ENCODE measurements around the gene RDH12. TPM values are rescaled to one million over a fixed set of nuclear protein-coding genes. Genes with fewer than 3 reads are reported as not detected.

Gene RDH12
- total RNA-seq, 1 experiment from 2014 or later, result not detected

- H3K4me3 Mint-ChIP-seq (ENCODE audit: unreplicated experiment), result peak within 1 kb of the TSS; percentile 91
- no peaks in the 10 kb centered on the region for H3K27me3 ChIP-seq (replicated peaks; ENCODE audit: control insufficient read depth, insufficient read depth, low read length)
- H3K27me3 Mint-ChIP-seq (ENCODE audit: insufficient read depth, unreplicated experiment), result no peaks in the 10 kb centered on the region
- H3K4me3 ChIP-seq (ENCODE audit: low read depth, low read length), result peak within 1 kb of the TSS; percentile 96
- no peaks in the 10 kb centered on the region; the same call in 1 of the 2 replicates for H3K4me1 ChIP-seq
- DNase-seq, result peak; percentile 82 to 88
- H3K9me3 ChIP-seq, result no peaks in the 10 kb centered on the region
- TF ChIP-seq CTCF (IDR thresholded peaks at IDR 0.05; ENCODE audit: insufficient read depth in 1 of 2, low read depth in 1 of 2, low read length in 1 of 2, severe bottlenecking in 1 of 2, unreplicated experiment in 1 of 2), result peak in 1 of 2 experiments; percentile 40
- peaks cover 15% of the 10 kb centered on the region for H3K4me1 Mint-ChIP-seq (ENCODE audit: low read depth, unreplicated experiment)
- POLR2A ChIA-PET, result interaction anchor here (1.0 to 1.5 kb wide), 2 partner anchors 21 to 92 kb away, joined by 4 read pairs; partner anchors contain the start of gene RDH11
- CTCF ChIA-PET, result interaction anchor here (0.6 to 2.2 kb wide), 7 partner anchors 21 to 94 kb away, joined by 3 to 8 read pairs (median 5); partner anchors contain the start of genes PIGH and RDH11
- no TSS peak for BruUV-seq (replicated peaks)
- H3K36me3 ChIP-seq (ENCODE audit: control insufficient read depth, insufficient read depth, low read length), result no peaks in the 10 kb centered on the region
- H3K36me3 Mint-ChIP-seq (ENCODE audit: insufficient read depth, unreplicated experiment), result peaks cover 33% of the 10 kb centered on the region
- peak within 1 kb of the TSS; percentile 85 for H3K27ac Mint-ChIP-seq (ENCODE audit: unreplicated experiment)
- intact Hi-C loops (cut with micrococcal nuclease; ENCODE audit: unreplicated experiment), result loop anchor here (1.0 to 2.0 kb wide), 3 partner anchors 21 to 92 kb away; partner anchors contain the start of genes ARG2 and RDH11
- no peaks in the 10 kb centered on the region for H3K9me3 Mint-ChIP-seq (ENCODE audit: unreplicated experiment)
Measured at GRCh38 chr14:67674480-67675218, 27.0 kb upstream of the RDH12 start, which contains the start of gene VTI1B. TSS of gene VTI1B (minus strand) at chr14:67674632. CDS start at chr14:67674489, 143 bp downstream.

GRCh38 chr14:67675219-67675582, 26.5 kb upstream of the RDH12 start:
- Mint-ChIP-seq H3K36me3 (ENCODE audit: insufficient read depth, unreplicated experiment) (peaks cover 33% of the 10 kb centered on the region), H3K9me3 (ENCODE audit: unreplicated experiment) (no peaks in the 10 kb centered on the region), H3K27ac (ENCODE audit: unreplicated experiment) (peak overlapping the region; percentile 85), H3K4me3 (ENCODE audit: unreplicated experiment) (peak overlapping the region; percentile 91), H3K4me1 (ENCODE audit: low read depth, unreplicated experiment) (peaks cover 15% of the 10 kb centered on the region), H3K27me3 (ENCODE audit: insufficient read depth, unreplicated experiment) (no peaks in the 10 kb centered on the region)
- DNase-seq, result no peak
- H3K4me1 ChIP-seq, result no peaks in the 10 kb centered on the region; the same call in 1 of the 2 replicates
- ChIA-PET CTCF (interaction anchor here (0.6 to 2.2 kb wide), 6 partner anchors 20 to 94 kb away, joined by 3 to 8 read pairs (median 6); partner anchors contain the start of genes PIGH and RDH11), POLR2A (interaction anchor here (1.0 to 1.5 kb wide), 2 partner anchors 21 to 91 kb away, joined by 4 read pairs; partner anchors contain the start of gene RDH11)
- no peaks in the 10 kb centered on the region for H3K36me3 ChIP-seq (ENCODE audit: control insufficient read depth, insufficient read depth, low read length)
- TF ChIP-seq CTCF (IDR thresholded peaks at IDR 0.05; ENCODE audit: insufficient read depth in 1 of 2, low read depth in 1 of 2, low read length in 1 of 2, severe bottlenecking in 1 of 2, unreplicated experiment in 1 of 2), result no peak
- no peaks in the 10 kb centered on the region for H3K27me3 ChIP-seq (replicated peaks; ENCODE audit: control insufficient read depth, insufficient read depth, low read length)
- intact Hi-C loops (cut with micrococcal nuclease; ENCODE audit: unreplicated experiment), result loop anchor here (1.0 to 2.0 kb wide), 2 partner anchors 56 to 91 kb away; partner anchors contain the start of gene ARG2
- H3K9me3 ChIP-seq, result no peaks in the 10 kb centered on the region
- peak overlapping the region; percentile 96 for H3K4me3 ChIP-seq (ENCODE audit: low read depth, low read length)
- BruUV-seq (replicated peaks), result TSS peak; percentile 69

GRCh38 chr14:67679006-67679405, 22.7 kb upstream of the RDH12 start:
- H3K27ac Mint-ChIP-seq (ENCODE audit: unreplicated experiment), result no peak overlapping the region
- ChIA-PET CTCF (no interaction called here), POLR2A (interaction anchor here (0.7 kb wide), 1 partner anchor 279 kb away, joined by 7 read pairs; no protein-coding TSS in a partner anchor)
- H3K36me3 Mint-ChIP-seq (ENCODE audit: insufficient read depth, unreplicated experiment), result peaks cover 51% of the 10 kb centered on the region
- TF ChIP-seq CTCF (IDR thresholded peaks at IDR 0.05; ENCODE audit: insufficient read depth in 1 of 2, low read depth in 1 of 2, low read length in 1 of 2, severe bottlenecking in 1 of 2, unreplicated experiment in 1 of 2), result no peak
- no peaks in the 10 kb centered on the region for H3K27me3 ChIP-seq (replicated peaks; ENCODE audit: control insufficient read depth, insufficient read depth, low read length)
- H3K4me1 ChIP-seq, result no peaks in the 10 kb centered on the region
- H3K4me3 ChIP-seq (ENCODE audit: low read depth, low read length), result no peak overlapping the region
- no peaks in the 10 kb centered on the region for H3K9me3 ChIP-seq
- H3K4me3 Mint-ChIP-seq (ENCODE audit: unreplicated experiment), result no peak overlapping the region
- no peaks in the 10 kb centered on the region for H3K27me3 Mint-ChIP-seq (ENCODE audit: insufficient read depth, unreplicated experiment)
- H3K36me3 ChIP-seq (ENCODE audit: control insufficient read depth, insufficient read depth, low read length), result no peaks in the 10 kb centered on the region
- no peaks in the 10 kb centered on the region for H3K9me3 Mint-ChIP-seq (ENCODE audit: unreplicated experiment)
- intact Hi-C loops (cut with micrococcal nuclease; ENCODE audit: unreplicated experiment), result no loop called here
- H3K4me1 Mint-ChIP-seq (ENCODE audit: low read depth, unreplicated experiment), result peaks cover 6% of the 10 kb centered on the region
- BruUV-seq (replicated peaks), result no TSS peak
- no peak for DNase-seq
